ENCODE data around the gene BAIAP2L2.

BAIAP2L2 gene

DNA sequence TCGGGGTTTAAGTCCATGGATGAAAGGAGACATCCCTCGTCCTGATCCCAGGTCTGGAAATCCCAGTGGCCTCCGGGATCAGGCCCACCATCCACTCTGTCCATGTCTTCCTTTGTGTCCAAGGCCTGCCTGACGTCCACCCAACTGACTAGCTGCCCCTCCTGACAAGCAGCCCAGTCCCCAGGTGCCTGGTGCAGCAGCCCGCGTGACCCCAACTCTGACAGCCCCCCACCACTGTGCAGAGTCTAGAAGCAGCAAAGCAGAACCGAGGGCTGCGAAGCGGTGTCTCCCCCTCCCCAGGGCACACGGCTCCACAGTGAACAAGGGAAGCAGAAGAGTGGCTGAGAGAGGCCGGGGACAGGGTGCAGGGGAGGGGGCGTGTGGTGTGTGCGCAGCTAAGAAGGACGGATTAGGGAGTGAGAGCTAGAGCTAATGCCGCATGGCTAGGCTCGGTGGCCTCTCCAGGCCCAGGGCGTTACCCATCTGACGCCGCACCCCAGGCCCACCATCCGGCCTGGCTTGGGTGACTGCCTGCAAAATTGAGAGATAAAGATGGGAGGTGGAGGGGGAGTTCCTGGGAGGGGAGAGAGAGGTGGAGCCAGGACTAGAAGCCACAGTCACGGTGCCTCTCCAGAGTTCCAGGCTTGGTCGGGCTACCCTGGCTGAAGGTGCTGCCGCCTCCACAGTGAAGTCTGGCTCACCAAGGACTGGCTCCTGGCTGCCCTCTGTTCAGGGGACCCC, 16.6 kb upstream of the BAIAP2L2 start:
- TF ChIP-seq, protein P1, sequence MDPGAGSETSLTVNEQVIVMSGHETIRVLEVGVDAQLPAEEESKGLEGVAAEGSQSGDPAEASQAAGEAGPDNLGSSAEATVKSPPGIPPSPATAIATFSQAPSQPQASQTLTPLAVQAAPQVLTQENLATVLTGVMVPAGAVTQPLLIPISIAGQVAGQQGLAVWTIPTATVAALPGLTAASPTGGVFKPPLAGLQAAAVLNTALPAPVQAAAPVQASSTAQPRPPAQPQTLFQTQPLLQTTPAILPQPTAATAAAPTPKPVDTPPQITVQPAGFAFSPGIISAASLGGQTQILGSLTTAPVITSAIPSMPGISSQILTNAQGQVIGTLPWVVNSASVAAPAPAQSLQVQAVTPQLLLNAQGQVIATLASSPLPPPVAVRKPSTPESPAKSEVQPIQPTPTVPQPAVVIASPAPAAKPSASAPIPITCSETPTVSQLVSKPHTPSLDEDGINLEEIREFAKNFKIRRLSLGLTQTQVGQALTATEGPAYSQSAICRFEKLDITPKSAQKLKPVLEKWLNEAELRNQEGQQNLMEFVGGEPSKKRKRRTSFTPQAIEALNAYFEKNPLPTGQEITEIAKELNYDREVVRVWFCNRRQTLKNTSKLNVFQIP (CRISPR knock-in tag; IDR thresholded peaks at IDR 0.05; ENCODE audit: borderline replicate concordance, low read depth) = no peak
- TF ChIP-seq TOX (CRISPR knock-in tag; IDR thresholded peaks at IDR 0.05; ENCODE audit: borderline replicate concordance) (no peak), GLIS3 (CRISPR knock-in tag; IDR thresholded peaks at IDR 0.05) (no peak), ZNF70 (CRISPR knock-in tag; IDR thresholded peaks at IDR 0.05) (no peak), ZFP3 (CRISPR knock-in tag; IDR thresholded peaks at IDR 0.05) (no peak), BACH2 (CRISPR knock-in tag; IDR thresholded peaks at IDR 0.05; ENCODE audit: borderline replicate concordance) (no peak), ESRRG (CRISPR knock-in tag; IDR thresholded peaks at IDR 0.05) (no peak), ARNTL (CRISPR knock-in tag; IDR thresholded peaks at IDR 0.05; ENCODE audit: borderline replicate concordance, low read depth) (no peak), SNAI2 (CRISPR knock-in tag; IDR thresholded peaks at IDR 0.05) (no peak), OSR1 (CRISPR knock-in tag; IDR thresholded peaks at IDR 0.05) (no peak), TCF4 (CRISPR knock-in tag; IDR thresholded peaks at IDR 0.05; ENCODE audit: borderline replicate concordance) (no peak), CSDC2 (CRISPR knock-in tag; IDR thresholded peaks at IDR 0.05) (no peak), PPARA (CRISPR knock-in tag; IDR thresholded peaks at IDR 0.05; ENCODE audit: borderline replicate concordance) (no peak), ZC3H10 (CRISPR knock-in tag; IDR thresholded peaks at IDR 0.05) (no peak), ZNF565 (CRISPR knock-in tag; conservative IDR thresholded peaks at IDR 0.05; ENCODE audit: low read depth) (no peak), ISL1 (CRISPR knock-in tag; IDR thresholded peaks at IDR 0.05) (no peak), RARB (CRISPR knock-in tag; IDR thresholded peaks at IDR 0.05) (no peak)
- TF ChIP-seq, protein P2, sequence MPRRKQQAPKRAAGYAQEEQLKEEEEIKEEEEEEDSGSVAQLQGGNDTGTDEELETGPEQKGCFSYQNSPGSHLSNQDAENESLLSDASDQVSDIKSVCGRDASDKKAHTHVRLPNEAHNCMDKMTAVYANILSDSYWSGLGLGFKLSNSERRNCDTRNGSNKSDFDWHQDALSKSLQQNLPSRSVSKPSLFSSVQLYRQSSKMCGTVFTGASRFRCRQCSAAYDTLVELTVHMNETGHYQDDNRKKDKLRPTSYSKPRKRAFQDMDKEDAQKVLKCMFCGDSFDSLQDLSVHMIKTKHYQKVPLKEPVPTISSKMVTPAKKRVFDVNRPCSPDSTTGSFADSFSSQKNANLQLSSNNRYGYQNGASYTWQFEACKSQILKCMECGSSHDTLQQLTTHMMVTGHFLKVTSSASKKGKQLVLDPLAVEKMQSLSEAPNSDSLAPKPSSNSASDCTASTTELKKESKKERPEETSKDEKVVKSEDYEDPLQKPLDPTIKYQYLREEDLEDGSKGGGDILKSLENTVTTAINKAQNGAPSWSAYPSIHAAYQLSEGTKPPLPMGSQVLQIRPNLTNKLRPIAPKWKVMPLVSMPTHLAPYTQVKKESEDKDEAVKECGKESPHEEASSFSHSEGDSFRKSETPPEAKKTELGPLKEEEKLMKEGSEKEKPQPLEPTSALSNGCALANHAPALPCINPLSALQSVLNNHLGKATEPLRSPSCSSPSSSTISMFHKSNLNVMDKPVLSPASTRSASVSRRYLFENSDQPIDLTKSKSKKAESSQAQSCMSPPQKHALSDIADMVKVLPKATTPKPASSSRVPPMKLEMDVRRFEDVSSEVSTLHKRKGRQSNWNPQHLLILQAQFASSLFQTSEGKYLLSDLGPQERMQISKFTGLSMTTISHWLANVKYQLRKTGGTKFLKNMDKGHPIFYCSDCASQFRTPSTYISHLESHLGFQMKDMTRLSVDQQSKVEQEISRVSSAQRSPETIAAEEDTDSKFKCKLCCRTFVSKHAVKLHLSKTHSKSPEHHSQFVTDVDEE (CRISPR knock-in tag; IDR thresholded peaks at IDR 0.05) = no peak
- TF ChIP-seq, protein P3, sequence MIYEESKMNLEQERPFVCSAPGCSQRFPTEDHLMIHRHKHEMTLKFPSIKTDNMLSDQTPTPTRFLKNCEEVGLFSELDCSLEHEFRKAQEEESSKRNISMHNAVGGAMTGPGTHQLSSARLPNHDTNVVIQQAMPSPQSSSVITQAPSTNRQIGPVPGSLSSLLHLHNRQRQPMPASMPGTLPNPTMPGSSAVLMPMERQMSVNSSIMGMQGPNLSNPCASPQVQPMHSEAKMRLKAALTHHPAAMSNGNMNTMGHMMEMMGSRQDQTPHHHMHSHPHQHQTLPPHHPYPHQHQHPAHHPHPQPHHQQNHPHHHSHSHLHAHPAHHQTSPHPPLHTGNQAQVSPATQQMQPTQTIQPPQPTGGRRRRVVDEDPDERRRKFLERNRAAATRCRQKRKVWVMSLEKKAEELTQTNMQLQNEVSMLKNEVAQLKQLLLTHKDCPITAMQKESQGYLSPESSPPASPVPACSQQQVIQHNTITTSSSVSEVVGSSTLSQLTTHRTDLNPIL (CRISPR knock-in tag; IDR thresholded peaks at IDR 0.05; ENCODE audit: low read depth) = no peak
- TF ChIP-seq, protein P4, sequence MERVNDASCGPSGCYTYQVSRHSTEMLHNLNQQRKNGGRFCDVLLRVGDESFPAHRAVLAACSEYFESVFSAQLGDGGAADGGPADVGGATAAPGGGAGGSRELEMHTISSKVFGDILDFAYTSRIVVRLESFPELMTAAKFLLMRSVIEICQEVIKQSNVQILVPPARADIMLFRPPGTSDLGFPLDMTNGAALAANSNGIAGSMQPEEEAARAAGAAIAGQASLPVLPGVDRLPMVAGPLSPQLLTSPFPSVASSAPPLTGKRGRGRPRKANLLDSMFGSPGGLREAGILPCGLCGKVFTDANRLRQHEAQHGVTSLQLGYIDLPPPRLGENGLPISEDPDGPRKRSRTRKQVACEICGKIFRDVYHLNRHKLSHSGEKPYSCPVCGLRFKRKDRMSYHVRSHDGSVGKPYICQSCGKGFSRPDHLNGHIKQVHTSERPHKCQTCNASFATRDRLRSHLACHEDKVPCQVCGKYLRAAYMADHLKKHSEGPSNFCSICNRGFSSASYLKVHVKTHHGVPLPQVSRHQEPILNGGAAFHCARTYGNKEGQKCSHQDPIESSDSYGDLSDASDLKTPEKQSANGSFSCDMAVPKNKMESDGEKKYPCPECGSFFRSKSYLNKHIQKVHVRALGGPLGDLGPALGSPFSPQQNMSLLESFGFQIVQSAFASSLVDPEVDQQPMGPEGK (CRISPR knock-in tag; IDR thresholded peaks at IDR 0.05; ENCODE audit: borderline replicate concordance) = no peak
- ATAC-seq = no peak

DNA sequence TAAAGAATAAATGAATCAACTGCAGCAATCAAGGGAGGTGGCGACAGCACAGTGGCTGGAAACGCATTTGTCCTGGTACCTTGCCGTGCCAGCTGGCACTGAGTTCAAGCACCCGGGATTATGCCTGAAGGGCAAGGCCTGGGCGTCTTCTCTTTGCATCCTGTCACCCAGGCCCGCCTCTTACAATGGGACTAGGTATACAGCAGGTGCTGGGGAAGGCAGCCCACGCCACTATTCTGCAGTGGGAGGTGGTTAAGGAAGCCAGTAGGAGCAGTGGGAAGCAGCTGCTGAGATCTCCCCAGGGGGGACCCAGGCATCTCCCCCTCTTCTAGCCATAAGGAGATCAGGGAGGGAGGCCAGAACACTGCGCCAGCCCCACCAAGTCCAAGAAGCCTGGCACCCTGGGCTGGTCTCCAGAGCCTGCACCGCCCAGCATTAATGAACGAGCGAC, 15.3 kb upstream of the BAIAP2L2 start:
- TF ChIP-seq BACH2 (CRISPR knock-in tag; IDR thresholded peaks at IDR 0.05; ENCODE audit: borderline replicate concordance) (no peak), SNAI2 (CRISPR knock-in tag; IDR thresholded peaks at IDR 0.05) (no peak), TOX (CRISPR knock-in tag; IDR thresholded peaks at IDR 0.05; ENCODE audit: borderline replicate concordance) (no peak), ZFP3 (CRISPR knock-in tag; IDR thresholded peaks at IDR 0.05) (no peak), TCF4 (CRISPR knock-in tag; IDR thresholded peaks at IDR 0.05; ENCODE audit: borderline replicate concordance) (no peak), ZC3H10 (CRISPR knock-in tag; IDR thresholded peaks at IDR 0.05) (no peak), ARNTL (CRISPR knock-in tag; IDR thresholded peaks at IDR 0.05; ENCODE audit: borderline replicate concordance, low read depth) (no peak), ZNF70 (CRISPR knock-in tag; IDR thresholded peaks at IDR 0.05) (no peak), ZFP30 (CRISPR knock-in tag; IDR thresholded peaks at IDR 0.05) (no peak), CSDC2 (CRISPR knock-in tag; IDR thresholded peaks at IDR 0.05) (no peak), ESRRG (CRISPR knock-in tag; IDR thresholded peaks at IDR 0.05) (no peak), ZNF8 (CRISPR knock-in tag; IDR thresholded peaks at IDR 0.05) (no peak), RARB (CRISPR knock-in tag; IDR thresholded peaks at IDR 0.05) (no peak), OSR1 (CRISPR knock-in tag; IDR thresholded peaks at IDR 0.05) (no peak), ISL1 (CRISPR knock-in tag; IDR thresholded peaks at IDR 0.05) (no peak), GLIS3 (CRISPR knock-in tag; IDR thresholded peaks at IDR 0.05) (no peak), ZNF565 (CRISPR knock-in tag; conservative IDR thresholded peaks at IDR 0.05; ENCODE audit: low read depth) (no peak)
- TF ChIP-seq, protein P2 (CRISPR knock-in tag; IDR thresholded peaks at IDR 0.05) = no peak
- TF ChIP-seq, protein P1 (CRISPR knock-in tag; IDR thresholded peaks at IDR 0.05; ENCODE audit: borderline replicate concordance, low read depth) = no peak
- no peak for ATAC-seq

All from SK-N-SH treated with all-trans-retinoic acid at 6 μM for 48 hours (cell line).